Testis (tissue), 2 donors: ENCODE measurements around the gene PRDM1.

Source experiments
- POLR2A ChIP-seq: fragments of 450-650 bp; IDR thresholded peaks from one replicate; pipeline ENCODE4 v1.6.1; 2017; ENCODE audit warnings: antibody characterized with exemption, mild to moderate bottlenecking, moderate library complexity
- TF ChIP-seq, protein P1 (sequence below), 3 experiments: fragments of 450-650 bp in 2 of 3; fragments of 200-600 bp in 1 of 3; sonication (generic) in 1 of 3; IDR thresholded peaks; one replicate each; pipeline ENCODE4 v1.5.1; 2016 to 2019; ENCODE audit warnings: antibody characterized with exemption in 3 of 3, mild to moderate bottlenecking in 2 of 3, moderate library complexity in 1 of 3

DNA sequence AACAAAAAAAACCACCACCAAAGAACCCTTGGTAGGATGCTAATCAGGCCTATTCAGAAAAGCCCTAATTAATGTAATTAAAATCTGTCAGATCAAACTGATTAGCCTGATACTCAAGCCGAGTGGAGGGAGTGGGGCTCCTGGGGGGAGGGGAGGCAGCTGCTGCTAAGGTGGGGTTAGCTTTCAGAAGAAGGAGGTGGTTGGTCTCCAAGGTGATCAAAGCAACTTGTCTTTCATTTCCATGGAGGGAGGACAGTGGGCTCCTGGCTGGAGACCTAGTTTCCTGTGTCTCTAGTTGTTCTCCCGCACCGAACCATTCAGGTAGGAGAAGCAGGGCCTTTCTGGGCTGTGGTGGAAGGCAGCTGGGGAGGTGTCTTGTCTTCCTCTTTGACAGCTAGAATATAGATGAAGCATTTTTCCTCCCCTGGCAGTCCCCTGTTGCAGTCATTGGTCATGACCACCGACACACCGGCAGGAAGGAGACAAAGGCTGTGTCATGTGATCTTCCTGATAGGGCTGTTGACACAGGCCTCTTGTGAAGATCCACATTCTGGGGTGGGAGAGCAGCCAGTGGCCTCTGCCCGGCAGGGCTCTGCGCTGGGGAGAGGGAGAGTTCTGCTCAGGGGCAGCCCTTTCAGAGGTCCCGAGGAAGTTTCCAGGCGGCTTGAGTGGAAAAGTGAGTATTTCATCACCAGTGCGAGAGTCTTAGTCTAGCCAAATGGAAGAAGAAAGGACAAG is 39.9 kb upstream of the PRDM1 start:
- TF ChIP-seq, protein P1, sequence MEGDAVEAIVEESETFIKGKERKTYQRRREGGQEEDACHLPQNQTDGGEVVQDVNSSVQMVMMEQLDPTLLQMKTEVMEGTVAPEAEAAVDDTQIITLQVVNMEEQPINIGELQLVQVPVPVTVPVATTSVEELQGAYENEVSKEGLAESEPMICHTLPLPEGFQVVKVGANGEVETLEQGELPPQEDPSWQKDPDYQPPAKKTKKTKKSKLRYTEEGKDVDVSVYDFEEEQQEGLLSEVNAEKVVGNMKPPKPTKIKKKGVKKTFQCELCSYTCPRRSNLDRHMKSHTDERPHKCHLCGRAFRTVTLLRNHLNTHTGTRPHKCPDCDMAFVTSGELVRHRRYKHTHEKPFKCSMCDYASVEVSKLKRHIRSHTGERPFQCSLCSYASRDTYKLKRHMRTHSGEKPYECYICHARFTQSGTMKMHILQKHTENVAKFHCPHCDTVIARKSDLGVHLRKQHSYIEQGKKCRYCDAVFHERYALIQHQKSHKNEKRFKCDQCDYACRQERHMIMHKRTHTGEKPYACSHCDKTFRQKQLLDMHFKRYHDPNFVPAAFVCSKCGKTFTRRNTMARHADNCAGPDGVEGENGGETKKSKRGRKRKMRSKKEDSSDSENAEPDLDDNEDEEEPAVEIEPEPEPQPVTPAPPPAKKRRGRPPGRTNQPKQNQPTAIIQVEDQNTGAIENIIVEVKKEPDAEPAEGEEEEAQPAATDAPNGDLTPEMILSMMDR (IDR thresholded peaks at IDR 0.05) = no peak
- TF ChIP-seq POLR2A = no peak
